ENCODE data around the gene PARP9. TPM values are rescaled to one million over a fixed set of nuclear protein-coding genes. Genes with fewer than 3 reads are reported as not detected.

PARP9 gene
- total RNA-seq, 1 experiment from 2014 or later = 1.8 TPM

- no peak for TF ChIP-seq AFF4 (CRISPR knock-in tag; IDR thresholded peaks at IDR 0.05; ENCODE audit: borderline replicate concordance)
- no peak for TF ChIP-seq ARID4B (CRISPR knock-in tag; IDR thresholded peaks at IDR 0.05; ENCODE audit: borderline replicate concordance)
- TF ChIP-seq MLX (CRISPR knock-in tag; IDR thresholded peaks at IDR 0.05) = no peak
Observed at GRCh38 chr3:122497425-122497824, 66.7 kb downstream of the PARP9 start (continued).

GRCh38 chr3:122496508-122496907, 67.6 kb downstream of the PARP9 start:
- peaks cover 45% of the 10 kb centered on the region for H3K4me1 Mint-ChIP-seq
- H3K27me3 Mint-ChIP-seq (ENCODE audit: low read depth) = no peaks in the 10 kb centered on the region
- ChIA-PET CTCF (no interaction called here), POLR2A (no interaction called here)
- no peak for TF ChIP-seq ZNF425 (CRISPR knock-in tag; conservative IDR thresholded peaks at IDR 0.05)
- no peak for TF ChIP-seq FOXJ3 (CRISPR knock-in tag; IDR thresholded peaks at IDR 0.05; ENCODE audit: borderline replicate concordance)
- no peak for TF ChIP-seq E2F4 (CRISPR knock-in tag; IDR thresholded peaks at IDR 0.05; ENCODE audit: borderline replicate concordance, low read depth)
- TF ChIP-seq ZNF138 (CRISPR knock-in tag; conservative IDR thresholded peaks at IDR 0.05) = no peak
- TF ChIP-seq FOXK1 (CRISPR knock-in tag; IDR thresholded peaks at IDR 0.05) = no peak
- TF ChIP-seq RELA (CRISPR knock-in tag; IDR thresholded peaks at IDR 0.05; ENCODE audit: borderline replicate concordance) = no peak
- no peak for TF ChIP-seq ZBTB43 (CRISPR knock-in tag; IDR thresholded peaks at IDR 0.05)
- DNase-seq (ENCODE audit: low spot score) (no peak), ATAC-seq (no peak)
- H3K4me3 Mint-ChIP-seq = peak overlapping the region; percentile 57
- no peaks in the 10 kb centered on the region for H3K9me3 Mint-ChIP-seq
- H3K36me3 Mint-ChIP-seq = peaks cover 29% of the 10 kb centered on the region
- peak overlapping the region; percentile 97 for H3K27ac Mint-ChIP-seq

Data from WTC11 (cell line).